ENCODE data around the gene ZNF366.

The ZNF366 gene

DNA sequence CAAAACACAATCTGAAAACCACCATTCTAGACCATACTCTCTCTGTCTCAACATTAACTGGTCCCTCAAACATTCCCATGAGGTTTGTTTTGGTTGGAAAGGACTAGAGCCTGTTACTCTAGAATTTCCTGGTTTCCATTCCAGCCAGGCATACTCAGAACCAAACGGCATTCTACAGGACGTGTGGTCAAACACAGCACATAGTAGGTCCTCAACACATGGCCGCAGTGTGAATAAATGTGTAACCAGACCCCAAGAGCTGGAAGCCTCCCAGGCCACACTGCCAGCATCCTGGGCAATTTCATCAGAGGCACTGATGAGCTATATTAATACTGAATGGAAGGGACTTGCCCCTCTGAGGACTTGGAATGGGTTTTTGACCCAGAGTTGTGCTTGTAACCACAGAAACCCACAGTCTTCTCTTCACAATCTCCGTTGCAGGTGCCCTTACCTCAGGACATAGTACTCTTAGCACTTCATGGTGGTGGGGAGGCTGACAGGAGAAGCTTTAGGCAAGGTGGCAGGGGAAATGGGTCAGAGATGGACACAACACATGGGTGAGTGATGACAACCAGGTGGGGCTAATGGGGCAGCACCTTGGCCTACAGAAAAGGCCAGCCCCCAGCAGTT is 66.0 kb downstream of the ZNF366 start:
- no peak for TF ChIP-seq CTCF (IDR thresholded peaks at IDR 0.05; ENCODE audit: insufficient read depth, low read depth, low read length, missing control alignments)
- no peak overlapping the region for H3K4me3 ChIP-seq (ENCODE audit: low read depth, low read length)
- DNase-seq (ENCODE audit: low read depth): peak; percentile 62

GRCh38 chr5:72440207-72440638 is 67.0 kb downstream of the ZNF366 start:
- no peak overlapping the region for H3K4me3 ChIP-seq (ENCODE audit: low read depth, low read length)
- no peak for TF ChIP-seq CTCF (IDR thresholded peaks at IDR 0.05; ENCODE audit: insufficient read depth, low read depth, low read length, missing control alignments)
- DNase-seq (ENCODE audit: low read depth): peak; percentile 60

DNA sequence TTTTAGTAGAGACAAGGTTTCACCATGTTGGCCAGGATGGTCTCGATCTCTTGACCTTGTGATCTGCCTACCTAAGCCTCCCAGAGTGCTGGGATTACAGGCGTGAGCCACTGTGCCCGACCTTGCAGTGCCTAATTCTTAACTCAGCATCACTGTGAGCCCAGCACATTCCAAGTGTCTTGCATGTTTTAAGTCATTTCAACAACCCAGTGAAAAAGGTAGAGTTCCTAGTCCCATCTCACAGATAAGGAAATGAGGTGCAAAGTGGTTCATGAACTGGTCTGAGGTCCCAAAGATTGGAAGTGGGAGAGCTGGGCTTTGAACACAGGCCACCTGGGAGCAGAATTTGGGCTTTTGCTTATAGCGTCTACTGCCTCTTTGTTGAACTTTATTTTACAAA is 68.0 kb downstream of the ZNF366 start:
- no peak for TF ChIP-seq CTCF (IDR thresholded peaks at IDR 0.05; ENCODE audit: insufficient read depth, low read depth, low read length, missing control alignments)
- DNase-seq (ENCODE audit: low read depth): no peak
- H3K4me3 ChIP-seq (ENCODE audit: low read depth, low read length): no peak overlapping the region

DNA sequence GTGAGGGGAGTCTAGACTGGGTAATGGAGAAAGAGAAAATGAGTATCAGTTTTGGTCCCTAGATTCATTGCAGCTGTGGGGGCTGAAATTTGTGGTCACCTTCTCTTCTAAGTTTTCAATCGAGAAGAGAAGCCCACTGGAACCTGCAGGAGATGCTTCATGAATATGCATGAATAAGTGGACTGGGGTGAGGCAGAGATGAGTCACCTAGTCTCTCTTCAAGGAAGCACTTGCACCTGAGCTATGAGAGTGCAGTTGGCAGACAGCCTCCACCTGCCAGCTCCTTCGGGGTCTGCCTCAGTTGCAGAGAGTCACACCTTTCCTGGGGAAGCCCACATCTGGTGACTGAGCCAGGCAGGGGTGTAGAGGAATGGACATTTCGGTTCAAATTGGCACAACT is 69.1 kb downstream of the ZNF366 start:
- no peak for TF ChIP-seq CTCF (IDR thresholded peaks at IDR 0.05; ENCODE audit: insufficient read depth, low read depth, low read length, missing control alignments)
- peak; percentile 68 for DNase-seq (ENCODE audit: low read depth)
- H3K4me3 ChIP-seq (ENCODE audit: low read depth, low read length): no peak overlapping the region

DNA sequence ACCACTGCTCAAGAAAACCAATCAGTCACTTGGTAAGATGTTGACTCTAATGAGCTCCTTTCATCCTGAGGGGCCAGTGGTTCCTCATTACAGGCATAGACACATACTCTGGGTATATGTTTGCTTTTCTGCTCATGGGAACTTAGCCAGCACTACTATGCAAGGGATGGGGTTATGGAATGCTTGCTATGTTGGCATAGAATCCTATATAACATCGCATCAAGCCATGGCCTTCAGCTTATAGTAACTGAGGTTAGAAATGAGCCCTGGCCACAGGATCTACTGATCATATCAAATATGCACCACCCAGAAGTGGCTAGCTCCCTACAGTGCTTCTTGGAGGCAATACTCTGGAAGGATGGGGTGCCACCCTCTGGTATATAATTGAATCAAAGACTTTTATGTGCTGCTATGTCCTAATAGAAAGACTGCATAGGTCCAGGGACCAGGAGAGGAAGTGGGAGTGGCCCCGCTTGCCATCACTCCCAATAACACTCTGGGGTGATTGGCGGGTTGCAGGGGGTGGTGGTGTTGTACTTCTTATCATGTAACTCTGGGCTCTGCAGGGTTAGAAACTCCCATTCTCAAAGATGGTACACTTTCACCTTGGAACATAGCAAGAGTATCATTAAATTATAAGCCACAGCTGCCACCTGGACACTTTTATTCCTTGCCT is 70.3 kb downstream of the ZNF366 start:
- no peak for TF ChIP-seq CTCF (IDR thresholded peaks at IDR 0.05; ENCODE audit: insufficient read depth, low read depth, low read length, missing control alignments)

DNA sequence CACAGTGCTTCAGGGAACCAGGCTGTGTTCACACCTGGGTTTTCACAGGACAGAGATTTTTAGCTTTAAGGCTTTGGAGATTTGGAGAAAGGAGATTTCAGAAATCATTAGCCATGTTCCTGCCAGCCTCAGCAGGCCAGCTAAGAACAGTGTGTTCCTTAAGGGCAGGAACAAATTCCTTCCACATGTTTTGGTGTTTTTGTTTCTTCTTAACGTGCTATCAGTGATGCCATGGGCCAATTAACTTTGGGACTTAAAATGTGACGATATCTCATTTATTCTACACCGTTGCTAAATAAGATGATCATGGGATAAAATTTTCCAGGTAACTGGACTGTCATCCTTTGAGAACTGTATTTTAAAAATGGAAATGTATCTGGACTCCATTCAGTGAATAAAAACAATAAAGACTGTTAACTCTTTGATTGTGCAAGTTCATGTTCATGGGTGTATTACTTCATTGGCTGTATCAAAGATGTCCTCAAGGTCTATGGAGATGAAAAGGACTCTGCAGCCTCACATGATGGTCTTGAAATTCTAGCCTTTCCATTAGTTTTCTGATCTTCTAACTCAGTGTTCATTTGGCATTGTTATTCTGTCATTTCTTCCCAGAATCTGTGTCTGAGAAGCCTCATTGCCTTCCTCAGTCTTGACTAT is 72.3 kb downstream of the ZNF366 start:
- no peak overlapping the region for H3K4me3 ChIP-seq (ENCODE audit: low read depth, low read length)
- no peak for TF ChIP-seq CTCF (IDR thresholded peaks at IDR 0.05; ENCODE audit: insufficient read depth, low read depth, low read length, missing control alignments)
- DNase-seq (ENCODE audit: low read depth): no peak

More for the DNA sequence above, 70.3 kb downstream of the ZNF366 start:
- H3K4me3 ChIP-seq (ENCODE audit: low read depth, low read length): no peak overlapping the region
- no peak for DNase-seq (ENCODE audit: low read depth)

Measured in GM12865 (cell line).